Brain microvascular endothelial cell (primary cell): Measurements from ENCODE around the gene NEUROD4.
"Not testable (repeated sequence)": the region's sequence is repeated elsewhere in the genome, so short reads cannot be mapped to it uniquely, and the experiment has no call there.

Experiments used
- DNase-seq: peaks from one replicate; pipeline ENCODE4 v3.0.0-alpha.2; 2020
- H3K27ac ChIP-seq: fragments of 250-450 bp; sonication (Bioruptor Pico); 2 replicates; pipeline ENCODE4 v1.5.1; 2020; ENCODE audit warnings: mild to moderate bottlenecking, moderate library complexity
- H3K27me3 ChIP-seq: fragments of 250-450 bp; sonication (Bioruptor Pico); replicated peaks from 2 replicates; pipeline ENCODE4 v1.5.1; 2020; ENCODE audit warnings: mild to moderate bottlenecking
- H3K36me3 ChIP-seq: fragments of 250-450 bp; sonication (Bioruptor Pico); replicated peaks from 2 replicates; pipeline ENCODE4 v1.5.1; 2020; ENCODE audit warnings: mild to moderate bottlenecking
- H3K4me3 ChIP-seq: 2 replicates; pipeline ENCODE4 v1.5.1; 2011; ENCODE audit warnings: low read depth, mild to moderate bottlenecking, control low read depth, low read length, moderate library complexity
- in situ Hi-C: cut with HindIII; loops from 2 replicates; pipeline ENCODE4 v1.10.0; 2017; ENCODE audit warnings: low sequenced_read_pairs, low pct_ligation_motif_present
- TF ChIP-seq, protein P1 (sequence below): IDR thresholded peaks from 2 replicates; pipeline ENCODE4 v1.5.1; 2011; ENCODE audit warnings: low read depth, mild to moderate bottlenecking, moderate library complexity, low read length, control low read depth, inconsistent platforms; ENCODE audit errors: missing control alignments

Gene NEUROD4

DNA sequence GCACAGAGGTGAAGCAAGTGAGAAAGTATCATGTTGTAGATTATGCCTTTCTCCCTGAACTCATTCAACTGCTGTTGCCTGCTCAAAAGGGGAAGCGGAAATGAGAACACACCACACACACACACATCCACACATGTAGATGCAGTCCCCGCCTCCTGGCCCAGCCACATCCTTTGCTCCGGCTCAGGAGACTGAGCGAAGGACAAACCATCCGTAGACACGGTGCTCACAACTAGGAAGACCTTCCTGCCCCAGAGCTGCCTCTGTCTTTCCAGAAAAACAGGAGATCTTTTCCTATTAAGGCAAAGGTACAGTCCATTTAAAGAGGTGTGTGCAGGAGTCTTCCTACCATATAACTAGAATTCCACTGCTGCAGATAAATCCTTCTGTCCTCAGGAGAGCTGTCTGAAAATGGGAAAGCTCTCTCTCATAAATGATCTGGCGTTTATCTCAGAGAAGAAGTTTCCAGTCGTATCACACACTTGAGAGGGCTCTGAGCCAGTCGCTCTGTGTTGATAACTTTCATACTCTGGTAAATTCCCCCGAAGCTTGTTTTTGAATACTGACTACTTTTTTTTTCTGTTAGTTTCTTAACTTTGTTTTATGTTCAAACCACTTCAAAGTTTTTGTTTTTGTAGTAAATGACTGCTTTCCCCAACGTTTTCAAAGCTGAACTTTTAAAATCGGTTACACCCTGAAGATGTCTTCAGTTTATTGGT lies 35.0 kb upstream of the NEUROD4 start, which contains the start of gene TESPA1:
TESPA1 (minus strand) TSS at position 105 of the 719 bp plus-strand sequence. CDS start 10,200 bp downstream, outside the sequence.
- TF ChIP-seq, protein P1, sequence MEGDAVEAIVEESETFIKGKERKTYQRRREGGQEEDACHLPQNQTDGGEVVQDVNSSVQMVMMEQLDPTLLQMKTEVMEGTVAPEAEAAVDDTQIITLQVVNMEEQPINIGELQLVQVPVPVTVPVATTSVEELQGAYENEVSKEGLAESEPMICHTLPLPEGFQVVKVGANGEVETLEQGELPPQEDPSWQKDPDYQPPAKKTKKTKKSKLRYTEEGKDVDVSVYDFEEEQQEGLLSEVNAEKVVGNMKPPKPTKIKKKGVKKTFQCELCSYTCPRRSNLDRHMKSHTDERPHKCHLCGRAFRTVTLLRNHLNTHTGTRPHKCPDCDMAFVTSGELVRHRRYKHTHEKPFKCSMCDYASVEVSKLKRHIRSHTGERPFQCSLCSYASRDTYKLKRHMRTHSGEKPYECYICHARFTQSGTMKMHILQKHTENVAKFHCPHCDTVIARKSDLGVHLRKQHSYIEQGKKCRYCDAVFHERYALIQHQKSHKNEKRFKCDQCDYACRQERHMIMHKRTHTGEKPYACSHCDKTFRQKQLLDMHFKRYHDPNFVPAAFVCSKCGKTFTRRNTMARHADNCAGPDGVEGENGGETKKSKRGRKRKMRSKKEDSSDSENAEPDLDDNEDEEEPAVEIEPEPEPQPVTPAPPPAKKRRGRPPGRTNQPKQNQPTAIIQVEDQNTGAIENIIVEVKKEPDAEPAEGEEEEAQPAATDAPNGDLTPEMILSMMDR: no peak
- in situ Hi-C loops: no loop called here
- Histone ChIP-seq H3K27ac (no peak within 1 kb of the TSS), H3K4me3 (no peak within 1 kb of the TSS), H3K27me3 (no peaks in the 10 kb centered on the region), H3K36me3 (no peaks in the 10 kb centered on the region)
- no peak for DNase-seq

DNA sequence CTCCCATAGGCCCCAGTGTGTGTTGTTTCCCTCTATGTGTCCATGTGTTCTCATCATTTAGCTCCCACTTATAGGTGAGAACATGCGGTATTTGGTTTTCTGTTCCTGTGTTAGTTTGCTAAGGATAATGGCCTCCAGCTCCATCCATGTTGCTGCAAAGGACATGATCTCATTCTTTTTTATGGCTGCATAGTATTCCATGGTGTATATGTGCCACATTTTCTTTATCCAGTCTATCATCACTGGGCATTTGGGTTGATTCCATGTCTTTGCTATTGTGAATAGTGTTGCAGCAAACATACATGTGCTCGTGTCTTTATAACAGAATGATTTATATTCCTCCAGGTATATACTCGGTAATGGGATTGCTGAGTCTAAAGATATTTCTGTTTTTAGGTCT lies 33.0 kb upstream of the NEUROD4 start:
- H3K27ac ChIP-seq, H3K27me3 ChIP-seq, H3K4me3 ChIP-seq, H3K36me3 ChIP-seq, DNase-seq, in situ Hi-C loops: not testable (repeated sequence)

GRCh38 chr12:54987611-54988231 lies 32.1 kb upstream of the NEUROD4 start:
- Histone ChIP-seq H3K27me3 (no peaks in the 10 kb centered on the region), H3K27ac (no peak overlapping the region), H3K36me3 (no peaks in the 10 kb centered on the region), H3K4me3 (no peak overlapping the region)
- no peak for DNase-seq
- in situ Hi-C loops: no loop called here
- TF ChIP-seq, protein P1: no peak

DNA sequence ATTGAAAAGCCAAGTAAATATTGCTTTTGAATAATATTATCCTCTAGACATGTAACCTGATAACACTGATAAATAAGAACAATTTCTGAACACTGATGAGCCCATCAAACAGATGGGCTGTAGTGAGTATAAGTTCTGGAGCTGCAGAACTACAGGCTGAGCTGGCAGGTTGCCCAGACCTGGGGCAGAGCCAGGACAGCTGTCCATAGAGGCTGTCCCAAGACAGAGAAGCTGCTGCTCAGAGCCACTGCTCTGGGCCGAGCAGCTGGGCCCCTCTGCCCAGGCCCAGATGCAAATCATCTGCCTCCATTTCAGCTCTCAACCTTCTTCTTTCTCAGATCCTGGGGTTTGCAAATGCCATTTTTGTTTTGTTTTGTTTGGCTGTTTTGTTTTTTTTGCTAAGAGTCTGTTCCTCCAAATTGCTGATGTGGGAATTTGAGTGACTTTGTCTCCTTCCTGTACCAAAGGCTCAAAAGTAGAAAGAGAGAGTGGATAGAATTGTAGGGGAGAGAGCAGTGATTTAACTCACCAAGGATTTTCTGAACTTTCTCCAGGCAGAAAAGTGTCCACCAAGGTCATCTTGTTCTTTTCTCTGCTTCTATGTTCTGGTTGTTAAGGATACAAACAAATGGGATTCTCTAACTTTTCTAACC lies 31.2 kb upstream of the NEUROD4 start:
- Histone ChIP-seq H3K27me3 (no peaks in the 10 kb centered on the region), H3K36me3 (no peaks in the 10 kb centered on the region), H3K4me3 (no peak overlapping the region), H3K27ac (no peak overlapping the region)
- TF ChIP-seq, protein P1: no peak
- peak; percentile 14 for DNase-seq
- in situ Hi-C loops: no loop called here

DNA sequence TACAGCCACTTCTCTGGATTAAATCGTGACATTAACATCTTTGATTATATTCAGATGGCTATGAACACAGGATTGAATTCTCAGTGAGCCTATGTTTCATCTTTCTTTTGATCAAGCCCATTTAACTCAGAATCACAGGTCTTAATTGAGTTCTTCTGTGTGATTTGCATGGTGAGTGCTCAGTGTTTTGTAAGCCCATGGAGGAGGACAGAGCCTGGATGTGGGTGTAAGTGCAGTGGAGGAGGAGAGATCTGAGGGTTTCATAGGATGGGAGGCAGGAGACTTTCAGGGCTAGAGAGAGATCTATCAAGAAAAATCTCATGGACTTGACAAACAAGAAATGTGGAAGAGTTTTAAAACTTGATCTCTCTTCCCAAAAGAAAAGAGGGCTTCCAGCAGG lies 29.9 kb upstream of the NEUROD4 start:
- no peak overlapping the region for H3K4me3 ChIP-seq
- TF ChIP-seq, protein P1: no peak
- no peaks in the 10 kb centered on the region for H3K27me3 ChIP-seq
- no peak for DNase-seq
- in situ Hi-C loops: no loop called here
- H3K27ac ChIP-seq: no peak overlapping the region
- H3K36me3 ChIP-seq: no peaks in the 10 kb centered on the region
